Measurements from ENCODE around the gene BABAM2.

DNA sequence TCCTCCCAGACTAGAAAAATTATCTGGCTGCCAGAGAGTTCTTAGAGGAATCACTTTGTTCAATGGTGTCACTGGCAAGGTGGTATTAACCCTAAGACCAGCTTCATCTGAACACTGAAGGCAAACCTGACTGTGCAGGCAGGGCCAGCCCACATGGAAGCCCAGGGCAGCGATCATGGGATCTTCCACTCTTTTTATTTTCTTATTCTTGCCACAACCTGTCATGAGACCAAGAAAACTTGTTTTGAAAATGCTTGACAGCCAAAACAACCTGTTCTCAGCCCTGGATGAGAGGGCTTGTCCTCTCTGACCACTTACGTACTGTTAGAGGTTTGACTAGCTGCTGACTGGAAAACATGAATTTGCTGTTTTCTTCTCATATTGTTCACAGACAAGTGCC is 426.9 kb downstream of the BABAM2 start:
- no peak for TF ChIP-seq SLC30A9 (CRISPR knock-in tag; IDR thresholded peaks at IDR 0.05)
- TF ChIP-seq, protein P1, sequence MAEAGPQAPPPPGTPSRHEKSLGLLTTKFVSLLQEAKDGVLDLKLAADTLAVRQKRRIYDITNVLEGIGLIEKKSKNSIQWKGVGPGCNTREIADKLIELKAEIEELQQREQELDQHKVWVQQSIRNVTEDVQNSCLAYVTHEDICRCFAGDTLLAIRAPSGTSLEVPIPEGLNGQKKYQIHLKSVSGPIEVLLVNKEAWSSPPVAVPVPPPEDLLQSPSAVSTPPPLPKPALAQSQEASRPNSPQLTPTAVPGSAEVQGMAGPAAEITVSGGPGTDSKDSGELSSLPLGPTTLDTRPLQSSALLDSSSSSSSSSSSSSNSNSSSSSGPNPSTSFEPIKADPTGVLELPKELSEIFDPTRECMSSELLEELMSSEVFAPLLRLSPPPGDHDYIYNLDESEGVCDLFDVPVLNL (CRISPR knock-in tag; IDR thresholded peaks at IDR 0.05; ENCODE audit: low read depth), result no peak
- TF ChIP-seq, protein P2, sequence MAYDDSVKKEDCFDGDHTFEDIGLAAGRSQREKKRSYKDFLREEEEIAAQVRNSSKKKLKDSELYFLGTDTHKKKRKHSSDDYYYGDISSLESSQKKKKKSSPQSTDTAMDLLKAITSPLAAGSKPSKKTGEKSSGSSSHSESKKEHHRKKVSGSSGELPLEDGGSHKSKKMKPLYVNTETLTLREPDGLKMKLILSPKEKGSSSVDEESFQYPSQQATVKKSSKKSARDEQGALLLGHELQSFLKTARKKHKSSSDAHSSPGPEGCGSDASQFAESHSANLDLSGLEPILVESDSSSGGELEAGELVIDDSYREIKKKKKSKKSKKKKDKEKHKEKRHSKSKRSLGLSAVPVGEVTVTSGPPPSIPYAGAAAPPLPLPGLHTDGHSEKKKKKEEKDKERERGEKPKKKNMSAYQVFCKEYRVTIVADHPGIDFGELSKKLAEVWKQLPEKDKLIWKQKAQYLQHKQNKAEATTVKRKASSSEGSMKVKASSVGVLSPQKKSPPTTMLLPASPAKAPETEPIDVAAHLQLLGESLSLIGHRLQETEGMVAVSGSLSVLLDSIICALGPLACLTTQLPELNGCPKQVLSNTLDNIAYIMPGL (CRISPR knock-in tag; IDR thresholded peaks at IDR 0.05), result no peak
- no peak for TF ChIP-seq CREB3 (tag; conservative IDR thresholded peaks at IDR 0.05; ENCODE audit: low read depth)
- no peak for TF ChIP-seq REST (IDR thresholded peaks at IDR 0.05; ENCODE audit: borderline replicate concordance)
- no peak for TF ChIP-seq REST (CRISPR knock-in tag; IDR thresholded peaks at IDR 0.05; ENCODE audit: low read depth)
- no peak for TF ChIP-seq POLR2A (conservative IDR thresholded peaks at IDR 0.05)
- no peak for TF ChIP-seq SIN3A (IDR thresholded peaks at IDR 0.05; ENCODE audit: borderline replicate concordance in 2 of 2, control insufficient read depth in 1 of 2, low read depth in 2 of 2, low read length in 2 of 2)
- no peak for TF ChIP-seq MTA1 (IDR thresholded peaks at IDR 0.05; ENCODE audit: borderline replicate concordance)
